ENCODE results near the gene C3orf18. TPM values are rescaled to one million over a fixed set of nuclear protein-coding genes. Genes with fewer than 3 reads are reported as not detected.
A peak's percentile ranks its signal among the peaks of the same experiment; 100 is the strongest.

The C3orf18 gene
- total and polyA plus RNA-seq, 9 of the 15 experiments (the other 6 are each of a cell fraction or from before 2014, with no cell fraction given): 0.01 to 2.3 (median 0.94) TPM

DNA sequence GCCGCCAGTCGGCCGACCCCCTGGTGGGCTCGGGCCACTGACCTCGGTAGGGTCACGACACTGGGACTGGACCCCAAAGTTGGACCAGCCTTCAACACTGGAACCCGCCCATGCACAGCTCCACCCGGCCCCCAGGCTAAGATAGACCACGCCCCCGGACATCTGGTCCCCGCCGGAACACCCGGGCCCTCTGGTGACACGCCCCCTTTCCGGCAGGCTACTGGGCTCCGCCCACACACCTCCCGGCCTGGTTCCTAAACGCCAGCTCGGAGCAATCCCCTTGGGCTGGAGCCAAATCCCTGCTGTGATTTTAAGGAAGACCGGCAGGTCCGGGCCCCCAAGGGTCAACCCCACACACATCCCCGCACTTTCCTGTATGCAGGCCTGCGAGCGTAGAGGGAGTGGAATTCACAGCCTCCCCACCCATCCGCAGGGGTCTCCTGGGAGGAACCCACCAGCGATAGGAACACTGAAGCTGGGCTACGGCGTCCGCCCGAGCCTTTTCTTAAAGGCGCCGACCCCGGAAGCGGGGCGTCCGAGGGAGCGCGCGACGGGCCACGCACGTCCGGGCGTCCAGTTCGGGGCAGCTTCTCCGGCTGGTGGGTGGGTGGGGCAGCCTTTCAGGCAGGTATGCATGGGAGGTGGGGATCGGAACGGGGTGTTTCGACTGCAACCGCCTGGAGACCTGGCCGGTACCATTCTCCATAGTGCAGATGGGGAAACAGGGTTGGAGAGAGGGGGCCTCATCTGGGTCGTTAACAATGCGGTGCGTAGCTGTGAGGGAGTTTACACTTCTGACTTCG lies 1.6 kb upstream of the C3orf18 start, which contains the start of gene HEMK1 (continued):
- TF ChIP-seq CBX8 (IDR thresholded peaks at IDR 0.05; ENCODE audit: borderline replicate concordance, extremely low read depth, low read depth, low read length, poor library complexity, severe bottlenecking): no peak
- peak; percentile 86 for TF ChIP-seq HDAC2 (IDR thresholded peaks at IDR 0.05)
- TF ChIP-seq ZBTB11 (CRISPR knock-in tag; IDR thresholded peaks at IDR 0.05): peak; percentile 94 to 99 (median 98)
- TF ChIP-seq CTBP1 (IDR thresholded peaks at IDR 0.05; ENCODE audit: borderline replicate concordance): peak; percentile 85; the same call in 1 of the 2 replicates
- no peak for TF ChIP-seq RFX1 (IDR thresholded peaks at IDR 0.05)
- TF ChIP-seq KHSRP (IDR thresholded peaks at IDR 0.05): no peak
- TF ChIP-seq ZFP91 (CRISPR knock-in tag; IDR thresholded peaks at IDR 0.05): peak; percentile 85
- no peak for TF ChIP-seq STAT5B (CRISPR knock-in tag; IDR thresholded peaks at IDR 0.05)
- TF ChIP-seq ATF3 (IDR thresholded peaks at IDR 0.05): peak; percentile 39; the same call in 1 of the 2 replicates
- no peak for TF ChIP-seq ATF3 (CRISPR knock-in tag; conservative IDR thresholded peaks at IDR 0.05)
- no peak for TF ChIP-seq FOSL1 (tag; conservative IDR thresholded peaks at IDR 0.05)
- peak; percentile 58 for TF ChIP-seq ESRRA (IDR thresholded peaks at IDR 0.05; ENCODE audit: borderline replicate concordance, low read depth)
- peak; percentile 62 for TF ChIP-seq RBBP5 (IDR thresholded peaks at IDR 0.05; ENCODE audit: borderline replicate concordance, insufficient read depth, low read length, poor library complexity, severe bottlenecking)
- TF ChIP-seq SP2 (IDR thresholded peaks at IDR 0.05; ENCODE audit: extremely low read depth, low read depth, low read length, poor library complexity, severe bottlenecking): no peak
- TF ChIP-seq MCM5 (IDR thresholded peaks at IDR 0.05; ENCODE audit: low read depth): no peak
- TF ChIP-seq POLR2AphosphoS5 (IDR thresholded peaks at IDR 0.05; ENCODE audit: control insufficient read depth, insufficient read depth, low read depth, low read length): peak; percentile 47; the same call in 1 of the 2 replicates
- no peak for TF ChIP-seq ZNF239 (CRISPR knock-in tag; IDR thresholded peaks at IDR 0.05)
- TF ChIP-seq XRCC5 (IDR thresholded peaks at IDR 0.05; ENCODE audit: low read depth, low read length): peak; percentile 89
- TF ChIP-seq TRIM28 (IDR thresholded peaks at IDR 0.05): 0 out of 2 replicates have a peak, but pooled peaks have one; percentile 38
